Fibroblast of skin of back (primary cell): Measurements from ENCODE around the gene ABT1. TPM values are rescaled to one million over a fixed set of nuclear protein-coding genes. Genes with fewer than 3 reads are reported as not detected.
A peak's percentile ranks its signal among the peaks of the same experiment; 100 is the strongest.
"Not testable (repeated sequence)": the region's sequence is repeated elsewhere in the genome, so short reads cannot be mapped to it uniquely, and the experiment has no call there.

Experiments
- DNase-seq: peaks from one replicate; pipeline ENCODE4 v3.0.0-alpha.2; 2013
- polyA plus RNA-seq, 2 experiments: library from polyadenylated mRNA; unstranded; fragments of 120-200 nt; gene quantifications; one replicate each; pipeline ENCODE4 v1.2.1, GENCODE V29; 2013; ENCODE audit not compliant: insufficient read length in 2 of 2

Gene ABT1
- polyA plus RNA-seq (2013, experiment 1 of 2; ENCODE audit: insufficient read length) = 12.5 TPM
- 9.1 TPM for polyA plus RNA-seq (2013, experiment 2 of 2; ENCODE audit: insufficient read length)

DNA sequence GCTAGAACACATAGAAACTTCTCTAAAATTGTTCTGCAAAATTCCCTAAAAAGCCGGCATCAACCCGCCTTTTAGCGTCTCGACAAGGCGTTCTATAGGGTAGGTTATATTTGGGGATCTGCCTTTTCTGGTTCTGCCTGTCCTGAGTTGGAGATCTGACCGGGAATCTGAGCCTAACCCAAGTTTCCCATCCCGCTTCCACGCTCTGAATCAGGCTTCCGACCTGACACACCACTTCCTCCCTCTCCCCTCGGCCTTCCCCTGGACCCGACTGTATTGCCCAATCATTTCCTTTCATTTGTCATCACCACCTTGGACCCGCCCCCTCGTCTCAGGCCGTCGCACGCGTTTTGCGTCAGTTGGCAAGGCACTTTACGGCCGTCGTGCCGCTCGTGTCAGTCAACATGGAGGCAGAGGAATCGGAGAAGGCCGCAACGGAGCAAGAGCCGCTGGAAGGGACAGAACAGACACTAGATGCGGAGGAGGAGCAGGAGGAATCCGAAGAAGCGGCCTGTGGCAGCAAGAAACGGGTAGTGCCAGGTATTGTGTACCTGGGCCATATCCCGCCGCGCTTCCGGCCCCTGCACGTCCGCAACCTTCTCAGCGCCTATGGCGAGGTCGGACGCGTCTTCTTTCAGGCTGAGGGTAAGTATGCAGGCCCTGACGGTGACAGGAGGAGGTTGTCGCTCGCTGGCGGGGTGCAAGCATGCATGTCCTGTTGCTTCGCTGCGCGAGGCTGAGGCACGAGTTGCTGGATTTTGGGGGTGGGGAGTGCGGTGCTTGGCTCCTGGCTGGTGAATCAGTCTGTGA lies at the start of gene ABT1:
Gene ABT1, plus strand, starts transcription at position 375 of the 810 bp plus-strand sequence. Its CDS starts 30 bp downstream, at position 405.
- peak; percentile 99 for DNase-seq

DNA sequence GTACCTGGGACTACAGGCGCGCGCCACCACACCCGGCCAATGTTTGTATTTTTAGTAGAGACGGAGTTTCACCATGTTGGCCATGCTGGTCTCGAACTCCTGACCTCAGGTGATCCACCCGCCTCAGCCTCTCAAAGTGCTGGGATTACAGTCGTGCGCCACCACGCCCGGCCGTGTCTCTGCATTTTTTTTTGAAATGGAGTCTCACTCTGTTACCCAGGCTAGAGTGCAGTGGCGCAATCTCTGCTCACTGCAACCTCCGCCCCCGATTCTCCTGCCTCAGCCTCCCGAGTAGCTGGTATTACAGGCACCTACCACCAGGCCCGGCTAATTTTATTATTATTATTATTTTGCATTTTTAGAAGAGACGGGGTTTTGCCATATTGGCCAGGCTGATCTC lies 49.4 kb upstream of the ABT1 start:
- not testable (repeated sequence) for DNase-seq

DNA sequence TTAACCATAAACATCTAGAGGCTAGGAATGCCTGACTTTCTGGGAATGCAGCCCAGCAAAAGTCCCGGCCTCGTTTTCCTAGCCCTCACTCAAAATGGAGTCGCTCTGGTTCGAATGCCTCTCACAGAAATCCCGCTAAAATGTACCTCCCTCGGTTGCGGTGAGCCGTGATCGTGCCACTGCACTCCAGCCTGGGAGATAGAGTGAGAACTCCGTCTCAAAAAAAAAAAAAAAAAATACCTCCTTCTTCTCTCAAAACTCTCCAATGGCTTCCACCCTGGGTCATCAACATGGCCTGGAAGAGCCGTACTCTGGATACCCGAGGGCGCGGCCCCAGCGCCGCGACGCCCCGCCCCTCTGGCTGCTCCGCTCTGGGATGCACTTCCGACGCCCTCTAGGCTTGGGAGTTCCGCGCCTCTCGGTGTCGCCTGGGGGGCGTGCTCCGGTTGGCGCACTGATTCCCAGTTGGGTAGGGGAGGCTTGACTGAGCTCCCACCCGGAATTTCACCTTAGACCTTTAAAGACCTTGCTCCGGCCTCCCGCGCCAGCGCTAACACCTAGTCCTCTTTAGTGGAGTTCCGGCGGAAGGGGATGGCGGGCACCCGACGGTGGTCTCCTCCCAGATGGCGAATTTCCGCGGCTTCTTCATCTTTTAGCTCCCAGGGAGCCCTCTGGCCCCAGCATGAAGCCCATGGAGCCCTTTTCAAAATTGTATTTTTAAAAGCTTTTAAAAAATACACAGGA lies 46.3 kb upstream of the ABT1 start:
- DNase-seq = peak; percentile 69

DNA sequence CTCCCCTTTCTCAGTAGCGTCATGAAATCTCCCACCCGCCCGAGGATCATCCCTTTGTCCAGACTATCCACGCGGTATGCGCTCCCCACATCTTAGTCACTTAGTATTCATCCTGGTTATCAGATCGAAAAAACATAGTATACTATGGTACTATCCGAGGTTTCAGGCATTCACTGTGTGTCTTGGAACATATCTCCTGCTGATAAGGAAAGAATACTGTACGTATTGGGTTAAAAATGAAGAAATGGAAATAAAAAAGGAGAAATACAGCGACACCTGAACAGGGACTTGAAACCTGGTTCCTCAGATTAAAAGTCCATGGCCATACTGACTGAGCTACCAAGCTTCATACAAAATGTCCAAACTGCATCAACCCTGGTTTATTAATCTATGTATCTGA lies 44.5 kb upstream of the ABT1 start:
- no peak for DNase-seq

DNA sequence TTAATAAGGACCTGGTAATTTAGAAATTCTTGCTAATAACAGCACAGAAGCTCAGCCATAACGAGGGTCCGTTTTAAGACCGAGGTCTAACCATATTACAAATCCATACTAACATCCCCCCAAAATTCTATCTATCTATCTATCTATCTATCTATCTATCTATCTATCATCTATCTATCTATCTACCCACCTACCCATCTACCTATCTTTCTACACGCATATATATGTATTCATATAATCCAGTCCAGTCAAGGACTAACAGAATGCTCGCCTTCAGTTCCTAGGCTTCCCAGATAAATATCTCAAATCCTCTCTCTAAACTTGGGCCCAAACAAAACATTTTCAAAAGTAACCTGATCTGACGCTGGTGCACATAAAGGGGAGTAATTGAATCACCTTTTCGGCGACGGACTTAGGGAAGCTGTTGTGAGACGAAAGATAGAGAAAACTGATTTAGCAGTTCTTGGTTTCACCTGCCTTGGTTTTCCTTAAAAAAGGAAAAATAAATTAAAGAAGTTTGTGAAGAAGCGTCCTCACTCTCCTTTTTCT lies 44.0 kb upstream of the ABT1 start:
- DNase-seq = no peak

DNA sequence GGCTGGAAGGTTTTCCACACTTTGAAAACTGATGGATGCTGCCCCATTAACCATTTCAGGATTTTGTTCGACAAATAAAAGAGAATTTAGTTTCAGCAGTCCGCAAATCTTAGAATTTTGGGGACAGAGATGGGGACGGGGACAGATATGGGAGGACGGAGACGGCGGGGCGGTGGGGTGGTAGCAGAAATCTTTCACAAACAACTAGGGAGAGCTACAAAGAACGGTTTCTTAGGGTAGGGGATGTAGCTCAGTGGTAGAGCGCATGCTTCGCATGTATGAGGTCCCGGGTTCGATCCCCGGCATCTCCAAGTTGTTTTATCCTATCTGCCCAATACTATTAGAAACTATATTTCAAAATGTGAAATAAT lies 43.5 kb upstream of the ABT1 start:
- peak; percentile 68 for DNase-seq

DNA sequence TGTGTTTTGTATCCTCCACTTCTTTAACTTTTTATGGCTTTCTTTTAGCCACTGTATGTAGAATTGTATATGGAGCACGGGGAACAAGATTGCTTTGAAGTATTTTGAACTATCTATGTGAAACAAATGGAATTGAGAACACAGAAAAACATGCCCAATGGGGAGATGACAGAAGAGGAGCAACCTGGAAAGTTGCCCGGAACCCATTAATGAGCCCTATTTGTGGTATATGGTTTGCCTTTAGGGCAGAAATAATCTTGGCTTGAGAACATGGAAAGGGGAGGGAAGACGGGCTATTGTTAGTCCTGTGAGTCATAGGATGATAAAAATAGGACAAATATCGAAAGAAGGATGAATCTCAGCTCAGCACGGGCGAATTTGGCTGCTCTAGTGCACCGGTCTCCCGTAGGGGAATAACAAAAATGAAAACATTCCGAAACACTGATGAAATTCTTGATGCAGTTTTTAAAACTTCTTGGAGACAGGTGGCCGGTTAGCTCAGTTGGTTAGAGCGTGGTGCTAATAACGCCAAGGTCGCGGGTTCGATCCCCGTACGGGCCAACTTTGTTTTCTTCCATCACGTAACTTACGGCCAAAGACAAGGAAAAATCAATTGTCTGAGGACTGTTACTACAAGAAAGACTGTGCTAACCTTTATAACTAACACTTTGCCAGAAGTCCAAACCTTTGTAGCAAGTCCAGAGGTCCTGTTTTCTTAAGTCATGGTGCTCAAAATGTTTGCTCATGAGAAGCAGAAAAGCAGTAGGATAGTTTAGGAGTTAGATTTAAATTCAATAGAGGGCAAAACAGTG lies 42.9 kb upstream of the ABT1 start:
- DNase-seq = peak; percentile 94

DNA sequence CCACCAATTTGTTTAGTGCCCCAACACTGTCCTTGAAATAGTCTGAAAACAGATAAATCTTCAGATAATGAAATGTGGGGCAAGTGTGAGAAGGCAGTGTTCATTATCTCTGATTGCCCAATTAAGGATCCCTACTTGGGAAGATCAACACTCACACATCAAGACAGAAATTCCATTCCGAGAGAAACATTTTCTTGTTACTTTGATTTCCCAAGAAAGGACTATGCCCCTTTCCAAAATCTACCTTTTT lies 42.4 kb upstream of the ABT1 start:
- DNase-seq = no peak

DNA sequence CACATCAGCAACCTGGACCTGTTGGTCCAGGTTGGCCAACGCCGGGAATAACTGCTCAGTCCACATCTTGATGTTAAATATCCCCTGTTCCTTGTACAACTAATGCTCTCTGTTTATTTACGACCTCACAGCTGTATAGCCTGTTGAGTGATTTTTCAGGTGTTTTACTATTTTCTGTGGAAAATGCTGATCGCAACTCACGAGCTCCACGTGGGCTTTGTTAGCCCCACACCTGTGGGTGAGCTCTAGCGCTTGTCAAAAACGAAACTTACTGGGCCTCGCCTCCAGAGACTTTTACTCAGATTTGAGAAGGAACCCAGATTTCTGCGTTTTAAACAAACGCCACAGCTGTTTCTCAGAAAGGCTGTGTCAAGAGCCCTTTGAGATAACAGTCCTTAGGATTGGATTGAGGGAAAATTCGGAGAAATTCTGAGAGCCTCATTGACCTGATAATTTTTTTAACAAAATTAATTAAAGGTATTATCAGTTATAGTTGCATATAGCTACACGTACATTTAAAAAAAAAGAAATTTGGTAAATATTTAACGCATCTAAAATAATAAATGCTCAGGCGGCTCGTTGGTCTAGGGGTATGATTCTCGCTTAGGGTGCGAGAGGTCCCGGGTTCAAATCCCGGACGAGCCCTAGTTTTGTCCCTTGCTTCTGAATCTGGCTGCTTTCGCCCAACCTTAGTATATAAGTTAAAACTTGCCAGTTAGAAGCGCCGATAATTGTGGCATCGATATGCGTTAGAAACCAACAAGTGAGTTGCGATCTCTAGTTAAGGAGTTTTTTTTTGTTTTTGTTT lies 41.9 kb upstream of the ABT1 start:
- peak; percentile 77 for DNase-seq

DNA sequence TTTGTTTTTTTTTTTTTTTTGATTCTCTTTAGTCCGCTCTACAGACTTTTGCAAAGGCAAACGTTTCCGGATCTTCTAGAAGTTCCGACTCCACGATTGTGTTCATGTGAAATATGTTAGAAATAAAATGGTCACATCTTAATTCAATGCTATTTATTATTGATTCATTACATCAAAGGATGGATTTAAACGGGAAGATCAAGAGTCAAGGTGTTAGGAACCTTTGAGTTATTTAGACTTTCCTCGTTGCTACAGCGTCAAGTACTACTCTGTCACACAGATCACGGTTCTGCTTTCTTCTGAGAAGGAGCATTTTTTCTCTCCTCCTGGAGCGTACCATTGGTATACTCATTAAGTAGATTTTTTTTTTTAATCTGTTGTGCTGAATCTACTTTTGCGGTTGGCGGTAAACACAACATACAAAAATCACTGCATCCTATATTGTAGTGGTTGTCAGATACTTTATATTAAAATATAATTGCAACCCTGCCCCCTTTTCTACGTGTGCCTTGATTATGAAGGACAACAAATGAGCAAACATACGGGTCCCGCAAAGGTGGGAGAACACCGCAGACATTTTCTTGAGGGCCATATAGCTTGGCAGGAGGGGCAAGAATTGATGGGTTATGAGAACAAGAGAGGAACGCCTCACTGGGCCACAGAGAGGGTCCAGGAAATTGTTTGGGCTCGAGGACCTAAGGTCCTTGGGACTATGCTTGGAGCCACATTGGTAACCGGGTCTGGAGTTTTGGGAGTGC lies 41.1 kb upstream of the ABT1 start:
- peak; percentile 30 for DNase-seq

DNA sequence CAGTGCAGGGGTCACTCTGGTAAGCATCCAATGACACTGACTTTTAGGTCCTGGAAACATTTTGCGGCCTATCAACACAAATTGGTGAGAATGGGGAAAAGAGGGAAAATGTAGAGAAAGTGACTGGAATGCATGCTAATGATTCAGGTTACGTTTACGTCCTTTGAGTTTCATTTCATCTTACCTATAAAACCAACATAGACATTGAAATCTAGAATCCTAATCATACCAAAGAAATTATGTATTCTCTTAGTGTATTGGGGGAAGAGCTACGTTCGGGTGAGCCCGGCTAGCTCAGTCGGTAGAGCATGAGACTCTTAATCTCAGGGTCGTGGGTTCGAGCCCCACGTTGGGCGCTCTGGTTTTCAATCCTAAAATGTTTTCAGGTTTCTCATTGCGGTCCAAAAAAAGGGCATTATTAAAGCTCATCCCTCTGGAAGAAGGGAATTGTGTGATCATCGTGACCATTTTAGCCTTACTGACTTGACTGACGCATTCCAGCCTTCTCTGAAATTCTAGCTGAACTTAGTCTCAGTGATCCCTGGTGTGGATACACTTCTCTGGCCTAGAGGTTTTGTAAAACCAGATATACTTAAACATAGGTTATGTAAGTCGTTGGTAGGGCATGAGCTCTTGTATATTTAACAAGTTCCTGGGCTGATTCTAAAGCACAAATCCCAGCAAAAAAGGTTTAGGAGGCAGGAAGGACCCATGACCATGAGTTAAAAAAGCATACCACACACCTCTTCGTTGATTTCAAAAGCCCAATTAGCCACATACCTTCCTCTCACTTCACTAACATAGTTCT lies 40.3 kb upstream of the ABT1 start:
- DNase-seq = peak; percentile 95

DNA sequence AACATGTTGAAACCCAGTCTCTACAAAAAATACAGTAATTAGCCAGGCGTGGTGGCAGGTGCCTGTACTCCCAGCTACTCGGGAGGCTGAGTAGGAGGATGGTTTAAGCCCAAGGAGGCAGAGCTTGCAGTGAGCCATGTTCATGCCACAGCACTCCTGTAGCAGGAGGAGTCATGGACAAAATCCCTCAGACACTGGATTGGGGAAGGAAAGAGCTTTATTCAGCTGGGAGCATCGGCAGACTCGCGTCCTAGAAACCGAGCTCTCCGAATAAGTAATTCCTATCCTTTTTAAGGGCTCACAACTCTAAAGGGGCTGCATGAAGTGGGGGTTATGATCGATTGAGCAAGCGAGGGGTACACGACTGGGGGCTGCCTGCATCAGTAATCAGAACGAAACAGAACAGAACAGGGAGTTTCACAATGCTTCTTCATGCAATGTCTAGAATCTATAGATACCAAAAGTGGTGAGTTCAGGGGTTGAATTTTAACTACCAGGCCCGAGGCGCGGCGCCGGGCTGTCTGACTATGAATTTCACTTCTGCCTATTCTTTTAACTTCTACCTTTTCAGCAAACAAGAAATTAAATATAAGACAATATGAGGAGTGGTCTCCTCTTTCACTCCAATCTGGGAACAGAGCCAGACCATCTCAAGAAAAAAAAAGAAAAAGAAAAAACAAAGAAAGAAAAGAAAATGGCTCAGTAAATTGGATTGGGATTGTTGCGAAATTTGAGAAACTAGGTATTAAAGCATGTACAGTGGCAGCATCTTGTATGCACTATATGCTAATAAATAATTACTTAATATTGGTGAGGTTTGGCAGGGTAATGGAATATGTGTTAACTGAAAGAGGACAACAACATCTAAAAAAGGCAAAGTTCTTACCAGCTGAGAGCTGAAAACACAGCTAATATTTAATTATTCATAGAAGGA lies 35.0 kb upstream of the ABT1 start:
- no peak for DNase-seq

DNA sequence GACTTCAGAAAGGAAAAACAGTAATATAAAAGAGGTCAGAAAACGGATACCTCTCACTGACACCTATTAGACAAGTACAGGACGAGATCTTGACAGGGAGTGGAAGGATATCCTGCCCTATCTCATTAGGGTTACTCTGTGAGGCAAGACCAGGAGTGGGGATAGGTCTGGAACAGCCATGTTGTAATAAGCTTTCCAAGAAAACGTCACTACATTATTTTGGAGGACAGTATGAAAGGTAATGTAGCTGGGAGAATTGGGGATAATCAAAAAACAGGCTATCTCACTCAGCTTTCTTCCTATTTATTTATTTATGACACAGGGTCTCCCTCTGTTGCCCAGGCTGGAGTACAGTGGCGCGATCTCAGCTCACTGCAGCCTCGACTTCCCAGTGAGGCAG lies 33.3 kb upstream of the ABT1 start:
- DNase-seq = no peak

DNA sequence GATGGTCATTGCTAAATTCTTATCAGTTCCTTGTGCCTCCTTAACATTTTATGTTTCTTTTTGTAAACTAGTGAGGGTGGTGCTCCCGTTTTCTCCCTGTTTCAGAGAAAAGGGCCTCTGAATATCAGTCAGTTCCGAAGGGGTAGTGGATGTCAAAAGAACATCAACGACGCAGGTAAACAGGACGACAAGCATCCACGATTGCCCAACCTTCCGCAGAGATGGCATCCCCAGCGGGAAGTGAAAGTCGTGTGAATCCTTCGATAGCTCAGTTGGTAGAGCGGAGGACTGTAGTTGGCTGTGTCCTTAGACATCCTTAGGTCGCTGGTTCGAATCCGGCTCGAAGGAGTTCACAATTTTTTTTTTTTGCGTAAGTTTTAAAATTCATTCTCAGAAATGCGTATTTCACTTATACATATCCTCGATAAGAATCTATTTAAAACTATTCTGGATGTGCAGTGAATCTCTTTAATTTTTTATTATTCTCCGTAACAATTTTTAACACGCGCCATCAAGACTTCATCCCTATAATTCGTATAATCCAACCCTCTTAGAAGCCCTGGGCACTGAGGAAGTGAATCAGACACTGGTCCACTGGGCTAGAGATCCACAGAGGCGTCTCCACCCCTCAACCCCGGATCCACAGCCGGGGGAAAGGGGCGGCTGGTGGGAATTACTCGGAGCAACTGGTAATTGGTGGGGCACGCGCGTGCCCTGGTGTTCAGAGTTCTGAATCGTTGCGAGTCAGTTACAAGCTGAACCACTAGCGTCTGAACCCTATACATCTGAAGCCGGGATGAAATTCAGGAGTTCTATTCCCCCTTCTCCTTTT lies 27.9 kb upstream of the ABT1 start:
- DNase-seq = peak; percentile 84

DNA sequence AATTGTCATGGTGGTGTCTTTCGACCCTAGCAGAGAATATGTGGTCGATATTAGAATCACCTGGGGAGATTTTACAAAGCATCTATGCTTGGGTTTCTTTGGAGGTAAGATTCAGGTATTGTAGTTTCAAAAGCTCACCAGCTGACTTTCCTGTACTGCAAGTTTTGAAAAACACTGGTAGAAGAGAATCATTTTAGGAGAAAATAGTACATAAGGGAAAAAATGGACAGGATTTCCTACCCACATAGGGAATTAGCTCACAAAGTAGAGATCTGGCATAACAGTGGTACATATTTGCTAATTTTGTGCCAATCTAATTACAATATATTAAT lies 27.4 kb upstream of the ABT1 start:
- no peak for DNase-seq

DNA sequence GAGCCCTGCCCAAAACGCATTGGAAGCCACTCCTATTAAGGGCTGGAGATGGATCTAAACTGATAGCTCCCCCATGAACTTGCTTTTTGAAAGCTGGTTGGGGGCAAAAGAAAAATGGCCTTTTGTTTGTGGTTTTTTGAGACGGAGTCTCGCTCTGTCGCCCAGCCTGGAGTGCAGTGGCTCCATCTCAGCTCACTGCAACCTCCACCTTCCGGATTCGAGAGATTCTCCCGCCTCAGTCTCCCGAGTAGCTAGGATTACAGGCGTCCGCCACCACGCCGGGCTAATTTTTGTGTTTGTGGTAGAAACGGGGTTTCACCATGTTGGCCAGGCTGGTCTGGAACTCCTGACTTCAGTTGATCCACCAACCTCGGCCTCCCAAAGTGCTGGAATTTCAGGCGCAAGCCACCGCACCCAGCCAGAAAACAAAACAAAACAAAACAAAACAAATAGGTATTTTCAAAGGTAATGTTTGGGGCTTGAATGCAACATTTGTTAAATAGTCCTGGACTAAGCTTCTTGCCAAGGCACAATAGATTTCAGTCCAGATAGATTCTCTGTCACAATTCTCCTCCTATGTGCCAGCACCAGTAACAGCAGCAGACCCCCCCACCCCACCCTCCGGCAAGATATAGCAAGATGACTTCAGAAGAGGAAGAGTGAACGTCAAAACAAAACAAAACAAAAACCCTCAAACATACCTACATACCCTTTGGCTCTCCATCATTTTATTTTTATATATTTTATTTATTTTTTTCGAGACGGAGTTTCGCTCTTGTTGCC lies 26.5 kb upstream of the ABT1 start:
- DNase-seq = no peak

DNA sequence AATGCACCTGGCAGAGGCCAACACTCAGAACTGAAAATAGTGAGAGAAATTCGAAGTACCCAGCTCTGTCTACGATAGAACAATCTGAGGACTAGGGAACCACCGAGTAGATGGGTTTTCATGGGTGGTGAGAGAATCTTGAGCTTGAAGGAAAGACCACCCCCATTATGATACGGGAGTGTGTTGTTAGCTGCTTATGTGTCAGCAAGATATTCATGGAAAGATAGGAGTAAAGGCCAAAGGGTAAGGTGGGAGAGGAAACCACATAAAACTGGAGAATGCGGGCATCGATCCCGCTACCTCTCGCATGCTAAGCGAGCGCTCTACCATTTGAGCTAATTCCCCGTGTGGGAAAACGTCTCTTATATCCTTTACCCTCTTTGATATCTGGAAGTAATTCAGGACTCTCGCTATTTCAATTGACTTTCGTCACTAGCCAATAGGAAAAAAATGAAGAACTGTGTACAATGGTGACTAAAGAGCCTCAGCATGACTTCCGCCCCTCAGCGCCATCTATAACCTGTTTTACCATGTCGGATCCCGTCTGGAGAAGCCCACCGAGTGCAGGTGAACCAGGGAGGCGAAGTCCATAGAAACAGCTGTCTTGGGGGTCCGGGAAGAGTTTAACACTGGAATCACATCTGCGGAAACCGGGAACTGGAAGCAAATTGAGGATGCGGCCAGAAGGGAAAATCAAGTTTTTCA lies 25.0 kb upstream of the ABT1 start:
- peak; percentile 90 for DNase-seq
